DOHH2 (cell line): ENCODE data around the gene TSPAN2.

Experiments
- H3F3A ChIP-seq: fragments of 200-600 bp; sonication (generic), shearing (Covaris generic); 2 replicates; pipeline ENCODE4 v1.6.0; 2016; ENCODE audit warnings: antibody characterized with exemption, mild to moderate bottlenecking; ENCODE audit not compliant: control insufficient read depth, insufficient read depth
- H3K27ac ChIP-seq: fragments of 200-600 bp; sonication (generic); 2 replicates; pipeline ENCODE4 v1.5.1; 2014; ENCODE audit warnings: low read depth, mild to moderate bottlenecking, low read length, moderate library complexity
- H3K27me3 ChIP-seq: fragments of 200-600 bp; sonication (generic); 2 replicates; pipeline ENCODE4 v1.6.1; 2014; ENCODE audit warnings: mild to moderate bottlenecking, low read length, mixed read lengths; ENCODE audit not compliant: control insufficient read depth
- H3K36me3 ChIP-seq: fragments of 200-600 bp; sonication (generic); 2 replicates; pipeline ENCODE4 v1.6.1; 2014; ENCODE audit warnings: mild to moderate bottlenecking, low read length, moderate library complexity, mixed read lengths; ENCODE audit not compliant: control insufficient read depth
- H3K4me1 ChIP-seq: fragments of 200-600 bp; sonication (generic); 2 replicates; pipeline ENCODE4 v1.6.1; 2014; ENCODE audit warnings: mild to moderate bottlenecking, low read length, mixed read lengths; ENCODE audit not compliant: control insufficient read depth
- H3K4me2 ChIP-seq: fragments of 200-600 bp; sonication (generic); 2 replicates; pipeline ENCODE4 v1.6.0; 2014; ENCODE audit warnings: mild to moderate bottlenecking, low read length, moderate library complexity
- H3K4me3 ChIP-seq: fragments of 200-600 bp; sonication (generic); 2 replicates; pipeline ENCODE4 v1.5.1; 2014; ENCODE audit warnings: mild to moderate bottlenecking, low read length, mixed read lengths
- H3K79me2 ChIP-seq: fragments of 200-600 bp; sonication (generic); 2 replicates; pipeline ENCODE4 v1.6.1; 2014; ENCODE audit warnings: mild to moderate bottlenecking, low read length, mixed read lengths; ENCODE audit not compliant: control insufficient read depth
- H3K9me2 ChIP-seq: fragments of 200-600 bp; sonication (generic); replicated peaks from 2 replicates; pipeline ENCODE4 v1.6.1; 2014; ENCODE audit warnings: mild to moderate bottlenecking, low read length, mixed read lengths; ENCODE audit not compliant: control insufficient read depth
- H3K9me3 ChIP-seq: fragments of 200-600 bp; sonication (generic); 2 replicates; pipeline ENCODE4 v1.6.1; 2014; ENCODE audit warnings: antibody characterized with exemption, low read length, mixed read lengths; ENCODE audit not compliant: control insufficient read depth, insufficient read depth
- H4K20me1 ChIP-seq: fragments of 200-600 bp; sonication (generic); 2 replicates; pipeline ENCODE4 v1.6.0; 2014; ENCODE audit warnings: low read depth, mild to moderate bottlenecking, antibody characterized with exemption, low read length, moderate library complexity; ENCODE audit not compliant: control insufficient read depth, insufficient read depth
- EZH2phosphoT487 ChIP-seq: fragments of 200-600 bp; sonication (generic); IDR thresholded peaks from 2 replicates; pipeline ENCODE4 v1.6.1; 2017; ENCODE audit warnings: borderline replicate concordance, mild to moderate bottlenecking, antibody characterized with exemption, low read length, moderate library complexity, mixed read lengths
- TF ChIP-seq, protein P1 (sequence below): fragments of 200-600 bp; sonication (generic); IDR thresholded peaks from one replicate; pipeline ENCODE4 v1.5.1; 2014; ENCODE audit warnings: antibody characterized with exemption, mild to moderate bottlenecking, low read depth, low read length; ENCODE audit not compliant: poor library complexity, severe bottlenecking

The TSPAN2 gene

GRCh38 chr1:115088871-115089419 lies 358 bp downstream of the TSPAN2 start:
- Histone ChIP-seq H3K36me3 (no peaks in the 10 kb centered on the region), H3K9me2 (no peaks in the 10 kb centered on the region), H3K79me2 (no peaks in the 10 kb centered on the region), H3K4me3 (no peak overlapping the region), H3K27me3 (no peaks in the 10 kb centered on the region), H3F3A (no peaks in the 10 kb centered on the region), H3K4me1 (no peaks in the 10 kb centered on the region), H3K9me3 (no peaks in the 10 kb centered on the region), H3K4me2 (no peak overlapping the region), H3K27ac (no peak overlapping the region), H4K20me1 (no peaks in the 10 kb centered on the region)
- TF ChIP-seq EZH2phosphoT487, result no peak
- TF ChIP-seq, protein P1, sequence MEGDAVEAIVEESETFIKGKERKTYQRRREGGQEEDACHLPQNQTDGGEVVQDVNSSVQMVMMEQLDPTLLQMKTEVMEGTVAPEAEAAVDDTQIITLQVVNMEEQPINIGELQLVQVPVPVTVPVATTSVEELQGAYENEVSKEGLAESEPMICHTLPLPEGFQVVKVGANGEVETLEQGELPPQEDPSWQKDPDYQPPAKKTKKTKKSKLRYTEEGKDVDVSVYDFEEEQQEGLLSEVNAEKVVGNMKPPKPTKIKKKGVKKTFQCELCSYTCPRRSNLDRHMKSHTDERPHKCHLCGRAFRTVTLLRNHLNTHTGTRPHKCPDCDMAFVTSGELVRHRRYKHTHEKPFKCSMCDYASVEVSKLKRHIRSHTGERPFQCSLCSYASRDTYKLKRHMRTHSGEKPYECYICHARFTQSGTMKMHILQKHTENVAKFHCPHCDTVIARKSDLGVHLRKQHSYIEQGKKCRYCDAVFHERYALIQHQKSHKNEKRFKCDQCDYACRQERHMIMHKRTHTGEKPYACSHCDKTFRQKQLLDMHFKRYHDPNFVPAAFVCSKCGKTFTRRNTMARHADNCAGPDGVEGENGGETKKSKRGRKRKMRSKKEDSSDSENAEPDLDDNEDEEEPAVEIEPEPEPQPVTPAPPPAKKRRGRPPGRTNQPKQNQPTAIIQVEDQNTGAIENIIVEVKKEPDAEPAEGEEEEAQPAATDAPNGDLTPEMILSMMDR, result no peak

- H3K9me2 ChIP-seq, result no peaks in the 10 kb centered on the region
- H3K4me1 ChIP-seq, result no peaks in the 10 kb centered on the region
- no peaks in the 10 kb centered on the region for H3K27me3 ChIP-seq
- H3K36me3 ChIP-seq, result no peaks in the 10 kb centered on the region
- H3K4me3 ChIP-seq, result no peak overlapping the region
- H3K27ac ChIP-seq, result no peak overlapping the region
- H3K4me2 ChIP-seq, result no peak overlapping the region
- no peaks in the 10 kb centered on the region for H3K9me3 ChIP-seq
- H4K20me1 ChIP-seq, result no peaks in the 10 kb centered on the region
- H3F3A ChIP-seq, result no peaks in the 10 kb centered on the region
- no peaks in the 10 kb centered on the region for H3K79me2 ChIP-seq
- TF ChIP-seq, protein P1, result no peak
- TF ChIP-seq EZH2phosphoT487, result no peak
These were observed 1.1 kb downstream of the TSPAN2 start for GRCh38 chr1:115088115-115088778.

DNA sequence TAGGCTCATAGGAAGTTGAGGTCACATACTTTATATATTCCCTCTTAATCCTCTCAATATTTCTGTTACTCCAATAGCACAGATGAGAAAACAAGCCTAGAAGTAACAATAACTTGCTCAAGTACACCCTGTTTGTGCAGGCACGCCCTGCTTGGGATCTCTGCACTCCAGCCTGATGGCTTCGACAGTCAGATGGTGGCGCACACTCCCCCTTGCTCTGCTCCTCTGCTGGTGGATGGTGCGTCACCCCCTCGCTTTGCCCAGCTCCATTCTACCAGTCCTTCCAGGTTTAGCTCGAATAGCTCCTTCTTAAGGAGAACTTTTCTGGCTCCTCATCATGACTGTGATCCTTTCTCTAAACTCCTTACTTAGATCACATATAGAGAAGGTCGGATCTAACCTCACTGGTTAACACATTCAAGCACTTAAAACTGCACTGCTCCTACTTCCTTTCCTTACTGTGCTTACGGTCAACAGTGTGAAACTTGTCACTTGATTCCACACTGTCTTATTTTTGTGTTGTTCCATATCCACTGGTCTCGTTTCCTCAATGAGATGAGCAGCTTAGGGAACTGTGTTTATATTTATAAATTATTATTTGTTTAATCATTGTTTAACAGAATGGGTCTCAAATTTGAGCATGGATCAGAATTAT lies 3.0 kb downstream of the TSPAN2 start:
- Histone ChIP-seq H3K4me2 (no peak overlapping the region), H3K9me3 (no peaks in the 10 kb centered on the region), H3K4me3 (no peak overlapping the region), H3K79me2 (no peaks in the 10 kb centered on the region), H3K27ac (no peak overlapping the region), H3K4me1 (no peaks in the 10 kb centered on the region), H3K27me3 (no peaks in the 10 kb centered on the region), H3K9me2 (no peaks in the 10 kb centered on the region), H3F3A (no peaks in the 10 kb centered on the region), H3K36me3 (no peaks in the 10 kb centered on the region), H4K20me1 (no peaks in the 10 kb centered on the region)
- TF ChIP-seq, protein P1, result no peak
- TF ChIP-seq EZH2phosphoT487, result no peak
